HG03432 (cell line): ENCODE results near the gene SLC9C1.

Source experiments
- ATAC-seq: cut with Tn5 transposase; IDR thresholded peaks from one replicate; pipeline ENCODE4 v1.9.1; 2021; ENCODE audit warnings: mild to moderate bottlenecking, moderate library complexity; ENCODE audit not compliant: unreplicated experiment

The SLC9C1 gene

DNA sequence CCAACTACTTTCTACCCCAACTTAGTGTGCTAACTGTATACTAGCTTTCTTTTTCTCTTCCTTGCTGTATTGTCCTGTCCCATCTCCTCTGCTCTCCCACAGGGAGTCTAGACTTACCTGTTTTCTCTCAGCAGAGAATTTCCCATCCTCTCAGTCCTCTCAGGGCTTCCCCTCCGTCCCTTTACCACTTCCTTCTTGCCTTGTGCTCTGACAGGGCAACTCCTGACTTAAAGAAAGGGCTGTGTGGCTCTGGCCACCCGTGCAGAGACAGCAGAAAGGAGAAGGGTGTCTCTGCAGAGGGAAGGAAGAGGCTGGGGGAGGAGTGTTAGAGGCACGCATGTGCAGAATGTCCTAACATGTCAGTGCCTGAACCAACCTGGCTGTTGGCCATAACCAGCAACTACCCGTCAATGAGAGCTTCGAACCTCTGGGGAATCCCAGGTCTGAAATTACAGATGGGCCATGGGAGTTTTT, 161.0 kb downstream of the SLC9C1 start, which contains the start of gene GCSAM:
TSS of gene GCSAM (minus strand) at position 274 of the 474 bp plus-strand sequence. CDS start at position 146, 128 bp downstream.
- ATAC-seq: peak; percentile 77

- no peak for ATAC-seq
Observed at GRCh38 chr3:112132554-112132953, 161.5 kb downstream of the SLC9C1 start.

- ATAC-seq: no peak
Observed at GRCh38 chr3:112132088-112132487, 161.9 kb downstream of the SLC9C1 start.

GRCh38 chr3:112131111-112131510, 162.9 kb downstream of the SLC9C1 start:
- ATAC-seq: no peak

- ATAC-seq: no peak
Observed at GRCh38 chr3:112130638-112130993, 163.4 kb downstream of the SLC9C1 start.

DNA sequence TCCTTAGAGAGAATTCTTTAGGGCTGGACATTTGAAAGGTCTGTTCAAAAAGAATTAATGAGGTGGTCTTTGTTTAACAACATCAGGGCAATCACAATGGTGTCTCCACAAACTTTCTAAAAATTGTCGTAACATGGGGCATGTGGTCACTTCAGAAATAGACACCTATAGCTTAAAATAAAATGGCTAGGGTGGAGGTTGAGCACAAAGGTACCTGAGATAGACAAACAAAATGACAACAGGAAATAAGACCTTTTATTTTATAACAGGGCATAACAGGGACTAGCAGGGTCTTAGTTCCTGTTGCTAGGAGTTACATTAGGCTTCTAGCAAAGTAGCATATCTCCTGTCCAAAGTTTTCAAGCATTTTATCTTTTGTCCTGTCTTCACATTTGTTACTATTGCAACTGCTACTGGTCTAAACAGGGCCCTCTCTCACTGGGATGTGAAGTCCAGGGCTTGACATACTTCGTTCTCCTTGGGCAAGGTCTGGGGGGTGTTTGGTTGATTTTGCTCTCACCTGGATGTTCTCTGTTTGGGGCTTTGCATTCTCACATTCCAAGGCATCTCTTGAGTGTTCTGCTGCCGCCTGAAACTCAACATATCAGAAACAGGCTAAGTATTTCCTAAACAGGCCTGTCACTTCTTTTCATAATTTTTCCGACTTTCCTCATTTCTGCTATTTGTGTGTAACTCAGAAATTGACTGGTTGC, 163.9 kb downstream of the SLC9C1 start:
- ATAC-seq: no peak

- peak; percentile 42 for ATAC-seq
Observed at GRCh38 chr3:112128843-112129727, 164.9 kb downstream of the SLC9C1 start.

DNA sequence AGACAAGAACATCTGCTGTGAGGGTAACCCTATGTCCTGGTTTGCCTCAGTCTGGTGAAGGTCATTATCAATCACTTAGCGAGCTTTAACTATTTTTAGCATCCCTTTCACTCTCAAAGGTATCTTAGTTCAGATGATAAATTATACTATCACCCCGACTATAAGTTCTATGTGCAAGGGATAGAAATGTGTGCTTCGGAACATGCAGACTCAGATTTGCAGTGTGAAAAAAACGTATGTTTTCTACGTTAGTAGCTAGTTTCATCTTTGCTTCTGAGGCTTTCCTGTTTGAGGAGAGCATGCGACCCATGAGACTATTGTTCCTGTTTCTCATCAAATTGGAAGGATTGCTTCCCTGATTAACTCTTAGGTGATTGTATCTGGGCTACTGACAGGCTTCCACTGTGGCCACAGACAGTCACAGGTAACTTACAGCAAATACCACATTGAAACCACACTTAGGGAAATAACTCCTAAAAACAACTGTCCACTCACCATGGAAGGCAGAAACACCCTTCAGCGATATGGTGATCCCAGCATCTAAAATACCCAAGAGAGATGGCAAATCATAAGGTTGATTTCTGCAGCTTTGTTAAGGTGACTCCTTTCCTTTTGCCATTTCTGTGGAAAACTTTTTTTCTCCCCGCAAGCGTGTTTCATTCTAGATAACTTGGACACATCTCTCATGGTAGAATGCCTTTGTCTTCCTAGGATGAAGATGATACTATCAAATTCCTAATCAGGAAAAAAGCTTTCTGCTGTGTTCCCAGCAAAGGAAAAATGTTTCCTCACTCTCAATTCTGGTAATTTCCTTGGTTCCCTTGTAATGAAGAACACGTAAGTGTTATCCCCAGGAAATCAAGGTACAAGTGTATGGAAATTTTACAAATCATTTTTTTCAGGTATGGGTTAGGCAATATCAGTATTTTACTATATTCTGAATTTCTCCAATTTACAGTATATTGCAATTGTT, 166.2 kb downstream of the SLC9C1 start:
- peak; percentile 24 for ATAC-seq

- ATAC-seq: no peak
Observed at GRCh38 chr3:112126511-112126911, 167.5 kb downstream of the SLC9C1 start.

DNA sequence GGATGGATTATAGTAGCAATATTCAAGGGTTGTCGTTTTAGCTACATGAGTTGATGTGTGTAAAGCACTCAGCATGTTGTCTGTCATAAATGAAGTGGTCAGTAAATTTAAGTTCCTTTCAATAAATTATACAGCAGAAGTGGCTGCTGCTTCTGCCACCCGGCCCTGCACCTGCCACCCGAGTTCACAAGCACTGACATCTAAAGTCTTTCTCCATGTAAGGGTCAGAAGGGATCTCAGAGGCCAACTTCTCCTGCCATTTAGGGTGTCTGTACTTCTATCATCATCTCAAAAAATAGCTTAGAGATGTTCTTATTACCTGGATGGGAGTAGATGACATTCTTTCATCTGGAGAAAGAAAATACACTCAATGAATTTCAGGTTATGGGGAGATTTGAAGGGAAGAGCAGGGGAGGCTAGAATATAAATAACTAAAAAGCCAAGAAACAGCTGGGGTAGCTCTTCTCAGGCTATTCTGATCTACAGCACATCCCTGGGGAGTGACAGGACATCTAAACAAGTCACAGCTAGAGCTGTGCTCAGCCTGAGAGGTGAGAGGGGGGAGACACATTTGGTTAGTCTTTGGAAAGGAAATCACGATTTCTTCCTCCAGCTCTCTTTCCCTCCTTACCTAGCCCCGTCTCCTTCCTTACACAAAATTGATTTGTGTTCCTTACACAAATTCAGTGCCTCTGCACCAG, 169.0 kb downstream of the SLC9C1 start:
- ATAC-seq: no peak

GRCh38 chr3:112123548-112123947, 170.5 kb downstream of the SLC9C1 start:
- ATAC-seq: no peak

DNA sequence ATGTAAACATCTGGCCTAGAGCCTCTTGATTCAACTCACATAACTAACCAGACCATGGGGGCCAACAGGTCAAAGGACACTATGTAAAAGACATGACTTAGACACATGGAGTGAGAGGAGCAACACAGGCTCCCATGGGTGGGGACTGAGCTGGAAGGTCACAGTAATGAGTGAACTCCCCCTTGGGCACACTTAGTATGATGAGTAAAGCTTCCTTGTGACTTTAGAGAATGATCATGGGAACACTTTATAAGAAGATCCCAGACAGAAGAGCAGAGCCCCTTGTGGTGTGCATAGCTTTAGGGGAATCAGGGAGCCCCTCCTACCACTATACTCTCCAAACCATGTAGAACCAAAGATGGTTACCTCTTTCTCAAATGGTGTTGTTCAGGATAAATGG, 171.1 kb downstream of the SLC9C1 start:
- no peak for ATAC-seq

DNA sequence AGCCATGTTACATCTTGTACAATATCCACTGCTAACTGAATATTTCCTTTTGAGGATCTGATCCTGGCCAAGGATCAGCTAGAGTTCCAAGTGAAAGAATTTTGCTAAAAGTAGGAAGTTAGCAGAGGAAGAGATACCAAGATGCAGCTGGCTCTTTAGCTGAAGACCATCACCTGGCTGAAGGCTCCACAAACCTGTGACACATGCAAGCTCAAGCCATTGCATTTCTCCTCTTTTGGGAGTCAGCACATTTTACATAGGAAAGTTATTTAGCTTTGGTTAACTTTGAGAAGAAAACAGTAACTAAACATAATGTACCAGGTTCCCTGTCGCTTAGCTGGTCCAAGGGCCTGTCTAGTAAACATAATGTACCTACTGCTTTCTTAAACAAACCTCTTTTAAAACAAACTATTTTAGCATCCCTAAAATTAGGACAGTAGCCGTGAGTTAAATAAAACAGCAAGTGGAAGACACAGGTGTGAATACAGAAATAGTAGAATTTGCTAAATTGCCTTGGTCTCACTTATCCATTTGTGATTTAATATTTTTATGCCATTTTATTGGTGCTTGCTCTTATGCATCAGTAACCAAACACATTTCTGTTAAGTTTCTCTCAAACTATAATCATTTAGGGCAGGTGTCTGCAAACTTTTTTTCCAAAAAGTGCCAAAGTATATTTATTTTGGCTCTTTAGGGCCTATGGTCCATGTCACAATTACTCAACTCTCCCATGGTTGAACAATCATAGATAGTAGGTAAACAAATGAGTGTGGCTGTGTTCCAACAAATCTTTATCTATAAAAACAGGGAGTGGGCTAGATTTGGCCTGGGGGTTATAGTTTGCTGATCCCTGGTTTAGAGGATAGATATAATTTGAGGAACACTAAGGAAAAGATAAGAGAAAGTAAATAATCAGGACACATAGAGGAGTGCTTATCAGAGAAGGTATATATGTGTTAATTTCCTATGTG, 172.2 kb downstream of the SLC9C1 start:
- ATAC-seq: no peak

GRCh38 chr3:112119962-112120836, 173.8 kb downstream of the SLC9C1 start:
- ATAC-seq: peak; percentile 33

DNA sequence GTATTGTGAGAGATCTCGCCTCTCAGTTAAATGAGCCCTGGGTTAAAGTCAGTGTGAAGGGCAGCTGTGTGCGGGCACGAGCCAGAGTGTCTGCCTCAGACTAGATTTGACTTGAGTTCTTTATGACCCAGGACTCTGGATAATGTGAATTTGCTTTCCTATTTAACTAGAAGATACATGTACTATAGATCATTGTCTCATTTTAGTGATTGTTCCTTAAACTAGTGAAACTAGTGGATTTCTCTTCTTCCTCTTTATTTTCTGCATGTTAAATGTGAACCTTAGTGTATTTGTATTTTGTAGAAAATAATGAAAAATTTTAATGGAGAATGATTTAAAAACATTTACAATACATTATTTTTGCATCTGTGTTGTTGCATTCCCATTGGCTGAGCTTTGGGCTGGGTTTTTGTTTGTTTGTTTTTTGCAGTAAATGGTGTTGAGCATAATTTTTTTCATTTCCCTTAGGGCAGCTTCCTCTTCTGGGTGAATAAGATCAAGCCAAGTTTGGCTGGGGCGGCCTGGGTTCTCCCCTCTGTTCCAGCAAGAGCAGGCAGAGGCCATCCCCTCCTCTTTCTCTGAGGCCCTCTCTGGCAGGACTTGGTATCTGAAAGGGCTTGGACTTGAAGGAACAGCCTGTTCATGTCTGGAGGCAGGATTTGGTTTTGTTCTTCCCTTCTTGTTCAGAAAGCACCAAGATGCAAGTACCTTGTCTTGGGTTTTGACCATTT, 176.0 kb downstream of the SLC9C1 start:
- peak; percentile 20 for ATAC-seq

- ATAC-seq: no peak
Observed at GRCh38 chr3:112117415-112117814, 176.6 kb downstream of the SLC9C1 start.

DNA sequence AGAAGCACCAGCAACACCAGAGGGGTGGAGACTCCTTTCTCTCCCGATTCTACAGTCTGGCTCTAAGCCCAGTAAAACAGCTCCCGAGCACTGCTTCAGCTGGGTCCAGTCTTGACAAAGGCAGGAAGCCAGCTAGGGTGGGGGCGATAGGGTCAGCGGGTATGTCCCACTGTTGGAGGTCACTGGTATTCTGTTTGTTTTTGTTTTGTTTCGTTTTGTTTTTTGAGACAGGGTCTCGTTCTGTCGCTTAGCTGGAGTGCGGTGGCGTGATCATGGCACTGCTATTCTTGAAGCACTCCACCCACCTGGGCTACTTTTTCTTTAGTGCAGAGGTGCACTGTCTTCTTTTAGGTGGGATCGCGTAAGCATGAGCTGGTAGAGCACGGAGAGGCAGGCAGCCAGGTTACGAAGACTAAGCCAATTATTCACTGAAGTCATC, 177.2 kb downstream of the SLC9C1 start:
- no peak for ATAC-seq
